ENCODE measurements around the gene NDUFV3.

DNA sequence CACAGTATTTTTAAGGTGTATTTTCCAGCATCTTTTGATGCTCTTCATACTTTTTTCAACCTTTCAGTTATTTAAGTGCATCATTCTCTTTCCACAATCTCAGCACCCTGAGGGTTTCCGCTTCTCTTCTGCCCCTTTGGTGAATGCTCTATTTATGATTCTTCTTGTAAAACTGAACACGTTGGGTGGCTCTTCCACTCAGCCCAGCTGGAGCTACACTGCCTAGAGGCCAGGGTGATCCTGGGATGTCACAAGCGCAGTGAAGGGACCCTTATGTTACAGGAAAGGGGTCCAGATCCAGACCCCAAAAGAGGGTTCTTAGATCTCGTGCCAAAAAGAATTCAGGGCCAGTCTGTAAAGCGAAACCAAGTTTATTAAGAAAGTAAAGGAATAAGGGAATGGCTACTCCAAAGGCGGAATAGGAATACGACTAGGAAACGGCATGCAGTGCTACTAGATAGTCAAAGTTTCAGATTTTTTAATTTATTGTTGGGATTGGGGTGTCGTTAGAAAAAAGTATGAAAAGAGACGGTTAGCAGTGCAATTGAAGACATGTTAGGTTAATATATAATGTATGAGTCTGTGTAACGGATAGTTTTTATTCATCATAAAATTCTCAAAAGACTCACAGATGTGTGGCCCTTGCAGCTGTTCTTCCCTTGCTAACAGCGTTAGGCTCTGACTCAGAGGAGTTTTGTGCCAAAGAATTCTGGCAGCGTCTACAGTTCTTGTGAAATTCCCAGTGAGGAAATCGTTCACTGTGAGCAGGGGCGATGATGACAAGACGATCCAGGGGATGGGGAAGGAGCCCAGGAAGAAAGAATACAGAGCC is 46.7 kb downstream of the NDUFV3 start:
- TF ChIP-seq ZNF274 (IDR thresholded peaks at IDR 0.05; ENCODE audit: low read depth, low read length), result no peak
- no peak for TF ChIP-seq YY1 (IDR thresholded peaks at IDR 0.05; ENCODE audit: insufficient read depth, insufficient read length)
